Measurements from ENCODE around the gene ATP11C. TPM values are rescaled to one million over a fixed set of nuclear protein-coding genes. Genes with fewer than 3 reads are reported as not detected.
"Not testable (repeated sequence)": the region's sequence is repeated elsewhere in the genome, so short reads cannot be mapped to it uniquely, and the experiment has no call there.

Gene ATP11C
- total RNA-seq, 1 donor from 2014 or later = 47.2 TPM

DNA sequence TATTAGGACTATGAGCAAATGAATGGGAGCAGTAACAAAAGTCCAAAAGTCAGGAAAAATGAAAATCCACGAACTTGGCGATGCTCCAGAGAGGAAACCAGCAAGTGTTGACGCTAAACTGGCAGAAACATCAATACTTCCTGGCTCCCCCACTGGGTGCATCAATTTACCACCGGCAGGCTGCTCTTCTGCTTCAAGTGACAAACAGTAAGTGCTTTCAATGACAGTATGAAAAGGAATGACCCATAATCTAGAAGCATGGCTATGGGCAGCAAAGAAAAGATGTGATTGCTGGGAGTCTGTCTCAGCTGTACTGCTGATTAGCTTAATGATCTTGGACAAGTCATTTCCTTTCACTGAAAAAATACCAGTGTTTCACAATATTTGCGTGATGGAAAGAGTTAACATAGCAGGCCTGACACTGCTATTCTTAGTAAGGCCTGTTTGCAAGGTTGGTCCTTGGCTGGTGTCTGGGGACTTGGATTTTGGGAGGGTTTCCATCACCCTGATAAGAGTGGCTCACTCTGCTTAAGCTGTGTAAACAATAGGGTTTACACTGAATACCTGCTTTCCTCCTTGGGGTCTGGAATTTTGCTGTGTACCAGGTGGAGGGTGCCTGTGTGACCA is 8.7 kb downstream of the ATP11C start:
- no peak overlapping the region for H3K27ac Mint-ChIP-seq (ENCODE audit: unreplicated experiment)
- TF ChIP-seq, protein P1, sequence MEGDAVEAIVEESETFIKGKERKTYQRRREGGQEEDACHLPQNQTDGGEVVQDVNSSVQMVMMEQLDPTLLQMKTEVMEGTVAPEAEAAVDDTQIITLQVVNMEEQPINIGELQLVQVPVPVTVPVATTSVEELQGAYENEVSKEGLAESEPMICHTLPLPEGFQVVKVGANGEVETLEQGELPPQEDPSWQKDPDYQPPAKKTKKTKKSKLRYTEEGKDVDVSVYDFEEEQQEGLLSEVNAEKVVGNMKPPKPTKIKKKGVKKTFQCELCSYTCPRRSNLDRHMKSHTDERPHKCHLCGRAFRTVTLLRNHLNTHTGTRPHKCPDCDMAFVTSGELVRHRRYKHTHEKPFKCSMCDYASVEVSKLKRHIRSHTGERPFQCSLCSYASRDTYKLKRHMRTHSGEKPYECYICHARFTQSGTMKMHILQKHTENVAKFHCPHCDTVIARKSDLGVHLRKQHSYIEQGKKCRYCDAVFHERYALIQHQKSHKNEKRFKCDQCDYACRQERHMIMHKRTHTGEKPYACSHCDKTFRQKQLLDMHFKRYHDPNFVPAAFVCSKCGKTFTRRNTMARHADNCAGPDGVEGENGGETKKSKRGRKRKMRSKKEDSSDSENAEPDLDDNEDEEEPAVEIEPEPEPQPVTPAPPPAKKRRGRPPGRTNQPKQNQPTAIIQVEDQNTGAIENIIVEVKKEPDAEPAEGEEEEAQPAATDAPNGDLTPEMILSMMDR (IDR thresholded peaks at IDR 0.05; ENCODE audit: partially characterized antibody, unreplicated experiment) = no peak
- peaks cover 4% of the 10 kb centered on the region for H3K4me1 Mint-ChIP-seq (ENCODE audit: low read depth, unreplicated experiment)

DNA sequence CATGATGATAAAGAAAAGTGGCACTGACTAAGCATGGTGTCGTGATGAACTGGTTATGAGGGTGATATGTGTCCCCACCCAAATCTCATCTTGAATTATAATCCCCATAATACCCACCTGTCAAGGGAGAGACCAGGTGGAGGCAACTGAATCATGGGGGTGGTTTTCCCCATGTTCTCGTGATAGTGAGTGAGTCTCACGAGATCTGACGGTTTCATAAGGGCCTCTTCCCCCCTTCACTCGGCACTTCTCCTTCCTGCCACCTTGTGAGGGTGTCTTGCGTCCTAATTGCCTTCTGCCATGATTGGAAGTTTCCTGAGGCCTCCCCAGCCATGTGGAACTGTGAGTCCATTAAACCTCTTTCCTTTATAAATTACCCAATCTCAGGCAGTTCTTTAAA is 11.7 kb downstream of the ATP11C start:
- DNase-seq; H3K36me3 Mint-ChIP-seq (ENCODE audit: unreplicated experiment); H3K27me3 Mint-ChIP-seq (ENCODE audit: unreplicated experiment); H3K4me3 Mint-ChIP-seq (ENCODE audit: unreplicated experiment); H3K4me1 Mint-ChIP-seq (ENCODE audit: low read depth, unreplicated experiment); H3K27ac Mint-ChIP-seq (ENCODE audit: unreplicated experiment); H3K9me3 Mint-ChIP-seq (ENCODE audit: unreplicated experiment): not testable (repeated sequence)

More for the DNA sequence above, 8.7 kb downstream of the ATP11C start:
- H3K4me3 Mint-ChIP-seq (ENCODE audit: unreplicated experiment) = no peak overlapping the region
- no peaks in the 10 kb centered on the region for H3K9me3 Mint-ChIP-seq (ENCODE audit: unreplicated experiment)
- DNase-seq = no peak
- no peaks in the 10 kb centered on the region for H3K27me3 Mint-ChIP-seq (ENCODE audit: unreplicated experiment)
- no peaks in the 10 kb centered on the region for H3K36me3 Mint-ChIP-seq (ENCODE audit: unreplicated experiment)

DNA sequence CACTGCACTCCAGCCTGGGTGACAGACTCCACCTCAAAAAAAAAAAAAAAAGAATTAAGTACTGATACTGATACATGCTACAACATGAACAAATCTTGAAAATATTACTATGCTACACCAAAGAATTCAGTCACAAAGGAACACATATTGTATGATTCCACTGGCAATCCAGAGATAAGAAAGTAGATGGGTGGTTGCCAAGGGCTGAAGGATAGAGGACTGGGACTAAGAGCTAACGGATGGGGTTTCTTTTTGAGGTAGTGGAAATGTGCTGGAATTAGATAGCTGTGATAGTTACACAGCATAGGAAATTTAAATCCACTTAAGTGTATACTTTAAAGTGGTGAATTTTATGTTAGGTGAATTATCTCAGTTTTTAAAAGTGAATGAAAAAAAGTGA is 12.5 kb downstream of the ATP11C start:
- no peaks in the 10 kb centered on the region for H3K36me3 Mint-ChIP-seq (ENCODE audit: unreplicated experiment)
- no peak for DNase-seq
- peaks cover 2% of the 10 kb centered on the region for H3K4me1 Mint-ChIP-seq (ENCODE audit: low read depth, unreplicated experiment)
- no peaks in the 10 kb centered on the region for H3K27me3 Mint-ChIP-seq (ENCODE audit: unreplicated experiment)
- H3K27ac Mint-ChIP-seq (ENCODE audit: unreplicated experiment) = no peak overlapping the region
- no peaks in the 10 kb centered on the region for H3K9me3 Mint-ChIP-seq (ENCODE audit: unreplicated experiment)
- no peak overlapping the region for H3K4me3 Mint-ChIP-seq (ENCODE audit: unreplicated experiment)
- TF ChIP-seq, protein P1 (IDR thresholded peaks at IDR 0.05; ENCODE audit: partially characterized antibody, unreplicated experiment) = no peak

DNA sequence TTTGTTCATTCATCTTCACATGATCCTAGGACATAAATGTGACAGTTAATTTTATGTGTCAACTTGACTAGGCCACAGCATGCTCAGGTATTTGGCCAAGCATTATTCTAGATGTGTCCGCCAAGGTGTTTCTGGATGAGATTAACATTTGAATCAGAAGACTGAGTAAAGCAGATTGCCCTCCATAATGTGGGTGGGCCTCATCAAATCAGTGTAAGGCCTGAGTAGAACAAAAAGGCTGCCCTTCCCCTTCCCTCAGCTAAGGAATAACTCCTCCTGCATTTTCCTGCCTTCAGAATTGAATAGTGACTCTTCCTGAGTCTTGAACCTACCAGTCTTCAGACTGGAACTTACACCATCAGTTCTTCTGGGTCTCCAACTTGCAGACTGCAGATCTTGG is 18.4 kb downstream of the ATP11C start:
- no peaks in the 10 kb centered on the region for H3K4me1 Mint-ChIP-seq (ENCODE audit: low read depth, unreplicated experiment)
- DNase-seq = no peak
- no peaks in the 10 kb centered on the region for H3K27me3 Mint-ChIP-seq (ENCODE audit: unreplicated experiment)
- no peaks in the 10 kb centered on the region for H3K9me3 Mint-ChIP-seq (ENCODE audit: unreplicated experiment)
- no peak overlapping the region for H3K27ac Mint-ChIP-seq (ENCODE audit: unreplicated experiment)
- no peak overlapping the region for H3K4me3 Mint-ChIP-seq (ENCODE audit: unreplicated experiment)
- TF ChIP-seq, protein P1 (IDR thresholded peaks at IDR 0.05; ENCODE audit: partially characterized antibody, unreplicated experiment) = no peak
- H3K36me3 Mint-ChIP-seq (ENCODE audit: unreplicated experiment) = no peaks in the 10 kb centered on the region

DNA sequence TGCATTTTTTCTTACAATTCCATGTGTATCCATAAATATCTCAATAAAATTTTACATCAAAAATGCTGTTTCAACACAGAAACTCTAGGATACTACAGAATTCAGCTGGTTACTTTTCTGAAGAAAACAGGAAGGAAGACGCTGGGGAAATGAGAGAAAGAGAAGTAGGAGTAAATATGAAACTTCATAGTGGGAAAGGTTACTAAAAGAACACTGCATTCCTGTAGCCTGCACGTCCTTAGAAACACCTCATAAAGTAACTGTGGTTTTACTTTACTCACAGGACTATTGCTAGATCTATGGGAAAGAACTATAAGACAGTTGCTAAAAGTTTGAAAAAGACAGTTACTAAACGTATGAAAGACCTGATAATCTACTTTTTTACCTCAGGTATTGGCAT is 23.1 kb downstream of the ATP11C start:
- TF ChIP-seq, protein P1 (IDR thresholded peaks at IDR 0.05; ENCODE audit: partially characterized antibody, unreplicated experiment) = no peak
- H3K4me1 Mint-ChIP-seq (ENCODE audit: low read depth, unreplicated experiment) = no peaks in the 10 kb centered on the region
- H3K36me3 Mint-ChIP-seq (ENCODE audit: unreplicated experiment) = no peaks in the 10 kb centered on the region
- no peak overlapping the region for H3K27ac Mint-ChIP-seq (ENCODE audit: unreplicated experiment)
- no peaks in the 10 kb centered on the region for H3K27me3 Mint-ChIP-seq (ENCODE audit: unreplicated experiment)
- DNase-seq = no peak
- no peaks in the 10 kb centered on the region for H3K9me3 Mint-ChIP-seq (ENCODE audit: unreplicated experiment)
- no peak overlapping the region for H3K4me3 Mint-ChIP-seq (ENCODE audit: unreplicated experiment)
